HG02885 (cell line): ENCODE results near the gene KAT2B.
"Not testable (repeated sequence)": the region's sequence is repeated elsewhere in the genome, so short reads cannot be mapped to it uniquely, and the experiment has no call there.

Experiments
- ATAC-seq: cut with Tn5 transposase; IDR thresholded peaks from one replicate; pipeline ENCODE4 v1.9.1; 2021; ENCODE audit warnings: mild to moderate bottlenecking; ENCODE audit not compliant: unreplicated experiment, poor library complexity

KAT2B gene

DNA sequence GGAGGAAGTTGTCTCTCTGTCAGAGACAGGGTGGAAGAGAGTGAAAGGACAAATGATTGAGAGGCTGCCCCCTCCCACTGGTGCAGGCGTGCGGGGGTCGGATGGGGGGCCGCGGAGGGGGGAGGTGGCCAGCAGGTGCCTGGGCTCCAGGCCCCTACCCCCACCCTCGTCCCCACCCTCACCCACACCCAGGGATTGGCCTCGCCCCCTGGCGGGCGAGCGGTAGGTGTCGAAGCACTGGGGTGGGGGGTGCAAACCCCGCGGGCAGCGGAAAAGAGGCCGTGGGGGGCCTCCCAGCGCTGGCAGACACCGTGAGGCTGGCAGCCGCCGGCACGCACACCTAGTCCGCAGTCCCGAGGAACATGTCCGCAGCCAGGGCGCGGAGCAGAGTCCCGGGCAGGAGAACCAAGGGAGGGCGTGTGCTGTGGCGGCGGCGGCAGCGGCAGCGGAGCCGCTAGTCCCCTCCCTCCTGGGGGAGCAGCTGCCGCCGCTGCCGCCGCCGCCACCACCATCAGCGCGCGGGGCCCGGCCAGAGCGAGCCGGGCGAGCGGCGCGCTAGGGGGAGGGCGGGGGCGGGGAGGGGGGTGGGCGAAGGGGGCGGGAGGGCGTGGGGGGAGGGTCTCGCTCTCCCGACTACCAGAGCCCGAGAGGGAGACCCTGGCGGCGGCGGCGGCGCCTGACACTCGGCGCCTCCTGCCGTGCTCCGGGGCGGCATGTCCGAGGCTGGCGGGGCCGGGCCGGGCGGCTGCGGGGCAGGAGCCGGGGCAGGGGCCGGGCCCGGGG is at the start of gene KAT2B:
Gene KAT2B (plus strand): TSS at position 682 of the 783 bp plus-strand sequence. CDS start 32 bp downstream, at position 714.
- ATAC-seq = peak; percentile 57

DNA sequence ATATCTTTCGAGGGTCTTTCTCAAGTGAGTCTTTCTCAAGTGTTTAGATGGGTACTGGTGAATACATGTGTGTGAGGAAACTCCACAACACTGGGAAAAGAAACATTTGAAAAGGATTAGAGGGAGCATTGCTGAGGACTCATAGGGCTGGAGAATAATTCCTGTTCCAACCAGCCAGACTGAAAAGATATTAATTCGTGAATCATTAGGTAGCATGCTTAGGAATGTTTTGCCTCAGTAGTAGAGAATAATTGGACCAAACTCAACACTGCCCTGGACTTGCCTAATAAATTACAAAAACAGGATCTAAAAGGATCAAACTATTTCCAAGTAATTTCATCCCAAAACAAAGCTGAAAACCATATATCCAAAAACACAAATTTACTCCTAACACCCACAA is 45.5 kb upstream of the KAT2B start:
- ATAC-seq = no peak

DNA sequence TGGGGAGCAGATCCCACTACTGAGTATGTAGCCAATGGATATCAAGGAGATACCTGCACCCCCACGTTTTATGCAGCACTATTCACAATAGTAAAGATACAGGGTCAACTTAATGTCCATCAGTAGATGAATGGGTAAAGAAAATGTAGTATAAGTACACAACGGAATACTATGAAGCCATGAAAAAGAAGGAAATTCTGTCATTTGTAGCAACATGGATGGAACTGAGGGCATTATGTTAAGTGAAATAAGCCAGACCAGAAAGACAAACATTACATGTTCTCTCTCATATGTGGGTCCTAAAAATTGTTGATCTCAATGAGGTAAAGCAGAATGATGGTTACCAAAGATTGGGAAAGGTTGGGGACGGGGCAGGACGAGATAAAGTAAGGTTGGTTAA is 42.7 kb upstream of the KAT2B start:
- no peak for ATAC-seq

DNA sequence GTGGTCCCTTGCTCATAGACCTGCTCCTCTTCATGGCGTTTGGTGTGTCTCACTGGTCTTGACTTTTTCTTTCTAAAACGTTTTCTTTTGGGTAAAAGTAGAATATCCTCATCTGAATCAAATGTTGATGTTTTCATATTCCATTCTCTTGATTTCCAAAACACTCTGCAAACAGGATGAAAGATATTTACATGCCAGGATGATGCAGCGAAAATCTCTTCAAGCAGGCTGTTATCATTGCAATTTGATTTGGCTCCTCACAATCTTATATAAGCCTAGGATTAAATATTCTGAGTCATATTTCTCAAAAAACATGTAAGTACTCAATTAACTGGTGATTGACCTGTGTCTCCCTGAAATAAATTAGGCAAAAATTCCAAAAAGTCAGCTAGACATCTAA is 38.3 kb upstream of the KAT2B start:
- ATAC-seq = no peak

DNA sequence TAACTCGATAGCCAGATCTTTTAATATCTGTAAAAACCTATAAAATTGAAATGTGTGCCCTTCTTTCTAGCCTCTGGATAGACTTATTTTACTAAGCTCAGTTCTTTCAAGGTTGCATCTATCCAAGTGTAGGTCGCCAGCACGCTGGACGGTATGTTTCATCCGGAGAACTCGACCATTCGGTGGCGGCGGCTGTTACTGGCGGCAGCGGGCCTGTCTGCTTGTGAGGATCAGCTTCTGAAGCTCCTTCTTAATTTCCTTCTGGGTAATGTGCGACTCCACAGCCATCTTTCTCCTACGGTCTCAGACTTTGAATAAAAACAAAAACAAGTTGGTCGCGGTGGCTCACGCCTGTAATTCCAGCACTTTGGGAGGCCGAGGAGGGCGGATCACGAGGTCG is 32.3 kb upstream of the KAT2B start:
- no peak for ATAC-seq

DNA sequence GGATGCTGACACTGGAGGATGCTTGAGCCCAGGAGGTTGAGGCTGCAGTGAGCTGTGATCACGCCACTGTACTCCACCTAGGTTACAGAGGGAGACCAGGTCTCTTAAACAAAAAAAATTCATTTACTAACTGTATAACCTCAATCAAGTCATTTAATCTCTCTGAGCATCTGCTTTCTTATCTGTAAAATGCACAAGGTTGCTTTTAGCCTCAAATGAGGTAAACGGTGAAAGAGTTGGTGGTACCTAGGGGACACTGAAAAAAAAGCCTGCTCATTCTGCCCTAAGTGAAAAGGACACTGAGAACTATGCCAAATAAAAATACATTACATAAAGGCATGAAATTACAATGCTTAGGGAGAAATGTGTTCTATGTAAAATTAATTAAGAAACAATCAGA is 31.6 kb upstream of the KAT2B start:
- ATAC-seq = no peak

DNA sequence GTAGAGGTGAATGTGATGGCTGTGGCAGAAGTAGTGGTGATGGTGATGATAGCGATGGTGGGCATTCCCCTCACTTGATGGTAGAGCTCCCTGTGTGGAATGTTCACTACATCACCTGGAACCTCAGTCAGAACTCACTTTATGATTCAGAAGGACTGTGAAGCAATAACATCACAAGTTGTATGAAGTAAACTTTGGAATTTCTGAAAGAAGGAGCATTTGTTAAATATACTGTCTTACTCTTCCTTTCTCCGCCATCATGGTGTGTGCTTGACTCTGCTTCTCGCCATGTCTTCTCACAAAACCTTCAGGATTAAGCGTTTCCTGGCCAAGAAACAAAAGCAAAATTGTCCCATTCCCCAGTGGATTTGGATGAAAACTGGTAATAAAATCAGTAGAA is 28.1 kb upstream of the KAT2B start, which contains the start of gene PP2D1:
Gene PP2D1 (minus strand): TSS at position 101 of the 400 bp plus-strand sequence. CDS start 192 bp downstream, outside the sequence.
- no peak for ATAC-seq

DNA sequence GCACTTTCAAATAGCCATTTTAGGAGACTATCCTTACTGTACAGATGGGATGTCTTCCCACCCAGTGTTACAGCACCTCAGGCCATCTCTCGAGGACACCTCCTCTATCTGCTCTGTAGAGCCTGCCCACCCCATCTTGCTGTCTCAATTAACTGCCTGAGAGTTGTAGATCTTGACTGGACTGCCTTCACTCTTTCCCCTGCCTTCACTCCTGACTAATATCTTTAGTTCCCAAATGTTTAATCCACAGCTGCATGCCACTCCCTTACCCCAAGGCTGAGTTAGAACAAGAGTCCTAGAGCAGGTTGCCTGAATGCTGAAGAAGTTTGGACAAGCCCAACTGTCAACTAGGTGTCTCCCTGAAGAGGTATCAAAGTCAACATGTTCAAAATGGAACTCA is 26.9 kb upstream of the KAT2B start:
- no peak for ATAC-seq

DNA sequence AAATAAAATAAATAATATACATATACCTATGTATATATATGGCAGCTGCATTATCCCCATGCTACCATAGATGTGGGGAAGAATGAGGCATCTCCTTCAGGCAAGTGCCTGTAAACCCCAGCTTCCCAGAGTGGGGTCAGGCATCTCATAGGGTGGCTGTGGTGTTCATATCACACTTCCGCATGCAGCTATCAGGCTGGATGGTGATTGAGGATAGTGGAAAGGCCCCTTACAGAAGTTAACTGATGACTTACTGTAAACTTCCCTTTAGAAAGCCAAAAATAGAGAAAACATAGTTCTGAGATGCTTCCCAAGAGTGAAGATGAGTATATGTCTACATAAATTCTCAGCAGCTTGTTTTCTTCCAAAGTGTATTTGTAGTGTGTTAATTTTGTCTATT is 24.7 kb upstream of the KAT2B start:
- no peak for ATAC-seq

DNA sequence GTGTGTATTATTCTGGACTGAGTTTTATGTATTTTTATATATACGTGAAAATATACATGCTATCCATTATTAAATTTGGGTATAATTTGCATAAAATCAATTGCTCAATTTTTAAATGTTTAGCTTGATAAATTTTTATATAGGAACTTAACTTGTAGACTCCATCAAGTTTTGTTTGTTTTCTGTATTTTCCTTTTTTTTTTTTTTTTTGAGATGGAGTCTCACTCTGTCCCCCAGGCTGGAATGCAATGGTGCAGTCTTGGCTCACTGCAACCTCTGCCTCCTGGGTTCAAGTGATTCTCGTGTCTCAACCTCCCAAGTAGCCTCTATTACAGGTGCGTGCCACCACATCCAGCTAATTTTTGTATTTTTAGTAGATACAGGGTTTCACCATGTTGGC is 24.2 kb upstream of the KAT2B start:
- not testable (repeated sequence) for ATAC-seq

DNA sequence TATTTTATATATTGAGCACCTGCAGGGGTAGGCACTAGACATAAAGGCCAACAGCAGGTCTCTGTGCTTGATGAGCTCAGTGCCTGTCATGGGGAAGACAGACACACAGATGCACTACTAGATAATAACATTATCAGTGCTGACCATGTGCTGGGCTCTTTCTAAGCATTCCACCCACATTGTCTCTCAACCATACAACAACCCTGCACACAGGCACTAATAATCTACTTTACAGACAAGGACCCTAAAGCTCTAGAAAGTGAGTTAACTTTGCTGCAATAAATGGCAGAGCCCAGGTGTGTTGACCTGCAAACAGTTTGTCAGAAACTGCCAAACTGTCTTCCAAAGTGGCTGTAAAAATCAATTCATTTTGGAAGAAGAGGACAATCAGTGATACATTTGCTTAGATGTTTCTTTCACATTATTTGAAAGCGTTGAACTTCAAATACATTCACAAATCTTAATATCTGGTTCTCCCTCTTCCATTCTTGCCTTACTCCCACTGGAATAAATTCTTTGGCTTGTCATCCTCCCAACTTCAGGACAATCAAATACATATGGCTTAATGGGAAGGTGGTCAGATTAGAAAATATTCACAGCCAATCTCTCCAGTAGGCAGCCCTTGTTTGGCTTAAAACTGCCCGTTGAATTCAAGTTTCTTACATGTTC is 17.2 kb upstream of the KAT2B start:
- ATAC-seq = no peak

DNA sequence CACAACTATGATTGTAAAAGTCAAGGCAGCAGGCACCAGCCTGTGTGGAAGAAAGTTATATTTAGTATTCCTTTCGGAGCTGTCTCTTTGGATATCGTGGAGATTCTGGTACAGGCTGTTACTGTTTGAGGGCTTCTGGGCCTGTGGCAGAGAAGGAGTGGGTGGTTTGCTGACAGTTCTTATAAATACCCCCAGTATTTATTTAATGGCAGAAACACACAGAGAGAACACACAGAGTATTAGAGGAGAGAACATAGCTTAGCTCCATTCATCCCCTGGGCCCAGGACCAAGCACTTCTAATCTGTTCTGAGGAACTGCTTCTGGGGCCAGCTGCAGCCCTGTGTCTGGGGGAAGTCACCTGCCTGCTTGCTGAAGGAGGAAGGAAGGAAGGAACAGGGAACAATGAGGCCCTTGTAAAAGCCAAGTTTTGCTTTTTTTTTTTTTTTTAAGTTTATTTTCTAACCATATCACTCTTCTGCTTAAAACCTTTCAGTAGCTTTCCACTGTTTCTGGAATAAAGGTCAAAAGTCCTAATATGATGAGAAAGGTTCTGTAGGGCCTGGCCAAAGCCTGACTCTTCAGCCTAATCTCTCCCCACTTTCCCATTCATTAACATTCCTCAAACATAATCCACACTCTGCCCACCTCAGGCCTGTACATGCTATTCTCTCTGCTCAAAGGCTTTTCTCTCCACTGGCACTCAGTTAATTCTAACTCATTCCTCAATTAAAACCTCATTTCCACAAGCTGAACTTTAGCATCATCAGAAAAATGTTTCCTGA is 16.4 kb upstream of the KAT2B start:
- ATAC-seq = no peak

DNA sequence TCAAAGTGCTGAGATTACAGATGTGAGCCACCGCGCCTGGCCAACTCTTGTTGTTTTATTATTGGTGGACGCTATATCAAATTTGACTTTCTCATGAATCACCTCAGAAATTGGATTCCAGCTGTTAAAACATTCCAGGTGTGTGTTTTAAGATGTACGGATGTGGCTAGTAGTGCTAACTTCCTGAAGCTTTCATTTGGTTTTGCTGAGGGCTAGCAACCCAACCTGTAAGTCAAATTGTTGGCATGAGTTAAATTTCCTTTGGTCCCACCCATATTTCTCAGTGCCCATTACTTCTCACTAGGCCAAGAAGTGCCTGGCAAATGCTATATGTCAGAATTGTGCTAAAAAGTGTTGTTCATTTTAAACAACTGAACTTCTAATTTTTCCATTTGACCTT is 13.1 kb upstream of the KAT2B start:
- ATAC-seq = no peak

DNA sequence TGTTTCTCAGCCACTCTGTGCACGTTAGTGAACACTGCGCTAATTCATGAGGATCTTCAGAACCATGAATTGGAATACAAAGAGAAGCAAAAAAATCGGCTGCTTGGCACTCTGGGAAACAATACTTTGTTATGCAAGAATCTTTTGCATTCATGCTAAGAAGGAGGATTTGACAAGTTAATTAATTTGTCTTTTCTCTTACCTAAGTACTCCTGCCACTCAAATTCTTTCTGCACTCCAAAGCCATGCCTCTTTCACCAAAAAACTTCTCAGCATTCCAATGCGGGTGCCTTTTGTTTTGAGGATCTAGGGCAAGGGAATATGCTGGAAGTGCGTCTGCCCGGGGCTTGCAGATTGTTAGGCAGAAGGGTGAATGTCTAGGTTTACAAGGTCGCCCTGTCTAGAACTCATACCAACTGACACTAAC is 11.3 kb upstream of the KAT2B start:
- ATAC-seq = no peak

DNA sequence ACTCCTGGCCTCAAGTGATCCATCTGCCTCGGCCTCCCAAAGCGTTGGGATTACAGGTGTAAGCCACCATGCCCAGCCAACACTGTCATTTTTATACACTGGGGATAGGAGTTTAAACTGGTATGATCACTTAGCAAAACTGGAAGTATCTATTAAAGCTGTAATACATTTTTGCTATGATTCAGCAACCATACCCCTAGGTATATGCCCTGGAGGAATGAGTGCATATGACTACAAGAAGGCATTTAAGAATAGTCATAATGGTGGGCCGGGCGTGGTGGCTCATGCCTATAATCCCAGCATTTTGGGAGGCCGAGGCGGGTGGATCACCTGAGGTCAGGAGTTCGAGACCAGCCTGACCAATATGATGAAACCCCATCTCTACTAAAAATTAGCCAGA is 8.3 kb upstream of the KAT2B start:
- ATAC-seq = not testable (repeated sequence)

DNA sequence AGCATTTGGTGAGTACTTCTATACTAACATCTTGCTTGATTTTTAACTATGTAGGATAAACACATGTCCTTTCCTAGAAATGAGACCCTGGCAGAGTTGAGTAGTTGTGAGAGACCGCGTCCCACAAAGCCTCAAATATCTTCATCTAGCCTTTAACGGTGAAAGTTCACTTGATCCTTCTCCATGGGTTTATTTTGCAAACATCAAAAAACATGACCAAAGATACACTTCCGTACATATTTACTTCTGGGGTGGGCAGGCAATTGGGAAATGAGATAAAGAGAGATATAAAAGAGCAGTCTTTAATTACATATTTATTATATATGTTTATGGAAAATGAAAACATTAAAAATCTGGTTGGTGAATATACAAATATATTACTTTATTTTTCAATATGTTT is 5.2 kb upstream of the KAT2B start:
- no peak for ATAC-seq

DNA sequence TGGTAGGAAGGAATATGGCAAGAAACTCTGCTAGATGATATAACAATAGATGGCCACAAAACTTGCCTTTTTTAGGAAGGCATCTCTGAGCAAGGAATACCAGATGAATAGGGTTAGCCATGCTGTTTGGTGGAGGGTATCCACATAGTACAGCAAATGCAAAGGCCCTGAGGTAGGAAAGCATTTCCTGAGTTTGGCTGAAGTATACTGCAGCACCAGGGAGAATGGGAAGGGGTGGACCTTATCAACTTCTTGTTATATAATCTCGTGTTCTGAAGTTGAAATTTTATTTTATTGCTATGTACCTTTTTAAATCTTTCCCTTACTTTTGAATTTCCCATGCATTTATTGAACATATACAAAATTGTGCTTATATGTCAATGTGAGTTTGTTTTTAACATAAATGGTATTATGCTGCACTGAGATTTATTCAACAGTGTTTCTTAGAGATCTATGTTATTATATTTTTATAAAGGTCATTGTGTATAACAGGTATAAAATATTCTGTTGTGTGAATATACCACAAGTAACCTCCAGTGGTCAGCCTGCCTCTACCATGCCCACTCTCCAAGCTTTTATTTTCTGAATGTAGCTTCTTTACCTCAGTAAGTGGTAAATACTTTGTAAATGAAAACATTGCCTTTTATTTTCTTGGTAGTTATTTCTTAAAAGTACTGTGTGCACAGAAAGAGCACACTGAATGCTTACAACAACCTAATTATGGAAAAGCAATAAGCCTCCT is 2.8 kb upstream of the KAT2B start:
- no peak for ATAC-seq

DNA sequence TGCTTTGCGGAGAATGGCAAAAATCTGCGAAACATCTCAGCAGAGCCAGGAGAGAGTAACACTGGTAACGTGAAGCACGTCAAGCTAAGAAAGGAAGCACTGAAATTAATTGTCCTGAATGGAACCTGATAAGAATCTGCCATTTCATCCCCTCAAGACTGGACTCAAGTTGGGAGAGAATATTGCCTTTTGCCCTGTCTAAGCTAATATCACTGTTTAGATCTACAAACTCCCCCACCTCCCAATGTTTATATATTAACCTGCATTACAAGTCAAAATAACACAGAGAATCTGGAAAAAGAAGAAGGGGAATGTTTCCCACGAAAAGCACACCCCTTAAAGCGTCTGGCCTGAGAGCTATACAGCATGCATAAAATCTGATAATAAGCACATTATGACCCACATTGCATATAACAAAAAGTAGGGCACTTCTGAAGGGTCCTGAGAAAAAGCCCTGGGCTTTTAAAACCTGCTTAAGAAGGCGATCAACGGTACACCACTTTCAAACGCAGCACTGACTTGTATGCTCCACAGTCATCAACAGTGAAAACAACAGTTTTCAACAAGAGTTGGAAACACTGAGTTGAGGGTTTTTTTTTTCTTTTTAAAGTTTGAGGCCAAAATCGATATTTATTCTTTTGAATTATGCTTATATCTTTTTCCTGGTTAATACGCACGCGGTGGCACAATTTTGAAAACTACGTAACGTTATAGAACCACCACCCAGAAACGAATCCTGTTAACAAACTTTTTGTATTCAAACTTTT is 1.4 kb upstream of the KAT2B start:
- no peak for ATAC-seq

DNA sequence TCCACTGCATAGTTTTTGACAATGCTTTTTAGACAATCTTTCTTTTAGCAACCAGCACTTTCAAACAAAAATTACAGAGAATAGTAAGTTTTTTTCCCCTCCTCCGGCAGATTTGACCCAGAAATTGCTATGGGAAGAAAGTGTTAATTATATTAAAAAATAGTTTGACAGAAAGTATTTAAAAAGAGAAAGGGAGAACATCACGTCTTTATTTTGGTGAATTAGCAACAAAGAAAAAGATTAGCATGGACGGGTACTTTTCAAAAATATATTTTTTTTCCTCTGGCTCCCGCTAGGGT is 831 bp upstream of the KAT2B start:
- no peak for ATAC-seq
